ENCODE measurements around the gene DDX43. TPM values are rescaled to one million over a fixed set of nuclear protein-coding genes. Genes with fewer than 3 reads are reported as not detected.
"Not testable (repeated sequence)": the region's sequence is repeated elsewhere in the genome, so short reads cannot be mapped to it uniquely, and the experiment has no call there.

DDX43 gene
- total RNA-seq, 4 donors from 2014 or later: 0.62 to 7.9 (median 2.8) TPM

GRCh38 chr6:73455865-73456629 is 61.4 kb downstream of the DDX43 start:
- TF ChIP-seq POLR2AphosphoS5 (IDR thresholded peaks at IDR 0.05) (no peak), POLR2A (IDR thresholded peaks at IDR 0.05) (no peak), CTCF (IDR thresholded peaks at IDR 0.05) (no peak), EP300 (IDR thresholded peaks at IDR 0.05) (no peak)
- WGBS, 2 donors (ENCODE audit: low coverage in 1 of 2): 71 to 73% methylated on average over 3 of the region's 3 CpGs
- no peak overlapping the region for H3K4me3 ChIP-seq
- H3K27me3 ChIP-seq: peaks cover 6% of the 10 kb centered on the region
- H3K9me3 ChIP-seq: no peaks in the 10 kb centered on the region
- peaks cover 0 to 27% (median 0%) of the 10 kb centered on the region in 3 donors for H3K4me1 ChIP-seq
- ATAC-seq: no peak
- no peak overlapping the region for H3K27ac ChIP-seq
- no peaks in the 10 kb centered on the region for H3K36me3 ChIP-seq

GRCh38 chr6:73459474-73459873 is 64.8 kb downstream of the DDX43 start:
- H3K4me3 ChIP-seq, H3K27ac ChIP-seq, H3K27me3 ChIP-seq, ATAC-seq, H3K9me3 ChIP-seq, H3K36me3 ChIP-seq: not testable (repeated sequence)
- 74 to 81% methylated on average over 4 to 7 of the region's 7 CpGs for WGBS, 2 donors (ENCODE audit: low coverage in 1 of 2)
- H3K4me1 ChIP-seq: peaks cover 0 to 33% (median 0%) of the 10 kb centered on the region in 3 donors

- no peaks in the 10 kb centered on the region for H3K9me3 ChIP-seq
- ATAC-seq: no peak
- H3K27me3 ChIP-seq: no peaks in the 10 kb centered on the region
- peaks cover 0 to 33% (median 0%) of the 10 kb centered on the region in 3 donors for H3K4me1 ChIP-seq
- no peak overlapping the region for H3K4me3 ChIP-seq
- no peak for TF ChIP-seq POLR2AphosphoS5 (IDR thresholded peaks at IDR 0.05)
- no peak for TF ChIP-seq POLR2A (IDR thresholded peaks at IDR 0.05)
- no peak for TF ChIP-seq EP300 (IDR thresholded peaks at IDR 0.05)
- TF ChIP-seq CTCF (IDR thresholded peaks at IDR 0.05): no peak
- 46 to 79% methylated on average over 2 to 3 of the region's 5 CpGs for WGBS, 2 donors (ENCODE audit: low coverage in 1 of 2)
- peaks cover 0 to 9% of the 10 kb centered on the region in 2 donors for H3K36me3 ChIP-seq
- H3K27ac ChIP-seq: no peak overlapping the region
Observed at GRCh38 chr6:73460056-73460455, 65.4 kb downstream of the DDX43 start.

- TF ChIP-seq CTCF (IDR thresholded peaks at IDR 0.05): no peak
- TF ChIP-seq POLR2A (IDR thresholded peaks at IDR 0.05): peak in 1 of 2 donors; percentile 42
- no peak for TF ChIP-seq EP300 (IDR thresholded peaks at IDR 0.05)
- TF ChIP-seq POLR2AphosphoS5 (IDR thresholded peaks at IDR 0.05): peak; percentile 79
- H3K27ac ChIP-seq: peak within 1 kb of the TSS; percentile 76 to 98 (median 96)
- 0% methylated on average over 16 to 36 of the region's 55 CpGs for WGBS, 2 donors (ENCODE audit: low coverage in 1 of 2)
- peak within 1 kb of the TSS; percentile 82 to 95 for H3K4me3 ChIP-seq
- no peaks in the 10 kb centered on the region for H3K9me3 ChIP-seq
- H3K4me1 ChIP-seq: peaks cover 0 to 33% (median 0%) of the 10 kb centered on the region in 3 donors
- no peaks in the 10 kb centered on the region for H3K27me3 ChIP-seq
- peak; percentile 97 for ATAC-seq
- peaks cover 0 to 26% of the 10 kb centered on the region in 2 donors for H3K36me3 ChIP-seq
Observed at GRCh38 chr6:73461537-73462350, 67.1 kb downstream of the DDX43 start, which contains the start of gene MTO1. Gene MTO1, plus strand, starts transcription at chr6:73461737. Its CDS starts 118 bp downstream, at chr6:73461855.

Small RNA genes lying within 50 kb of the gene (small RNA-seq; reads per million reads assigned to genes)
- gene RNU6-975P (0 reads per million in 4 donors), gene RPL39P3 (0 reads per million in 4 donors)

Other genes starting within 250 kb of the DDX43 start
- gene KHDC1L, start 169.3 kb upstream of the DDX43 start, total RNA-seq: not detected
- gene KHDC1, start 131.6 kb upstream of the DDX43 start, total RNA-seq: 1 to 10 TPM in 3 of 4 donors, under 1 TPM in 1; 0.93 to 1.9 (median 1.4) TPM
- not detected for gene DPPA5, start 40.6 kb upstream of the DDX43 start, total RNA-seq
- gene KHDC3L, start 32.2 kb upstream of the DDX43 start, total RNA-seq: not detected
- gene OOEP, start 24.9 kb upstream of the DDX43 start, total RNA-seq: not detected
- 1 to 10 TPM; 3.4 to 5.5 (median 4.4) TPM for gene CGAS, start 57.5 kb downstream of the DDX43 start, total RNA-seq
- 10 to 100 TPM; 25.2 to 30.3 (median 29.4) TPM for gene MTO1, start 66.9 kb downstream of the DDX43 start, total RNA-seq
- gene EEF1A1, start 126.2 kb downstream of the DDX43 start, total RNA-seq: over 10,000 TPM in 2 of 4 donors, 1,000 to 10,000 TPM in 2; 7,131 to 12,070 (median 10,987) TPM